K562 (cell line): ENCODE data around the gene BAMBI. TPM values are rescaled to one million over a fixed set of nuclear protein-coding genes. Genes with fewer than 3 reads are reported as not detected.
A peak's percentile ranks its signal among the peaks of the same experiment; 100 is the strongest.

Experiments
- ATAC-seq: fragments of 200-7000 bp; cut with Tn5 transposase; 3 replicates; pipeline ENCODE4 v1.9.1; 2020; ENCODE audit warnings: moderate library complexity
- BruUV-seq: library from RNA; stranded (reverse); fragments of 400-500 nt; replicated peaks from 2 replicates; lab custom pipeline; 2021; lab: Mats Ljungman, UMichigan
- CTCF ChIA-PET: fragments of 300-600 bp; formaldehyde crosslinking; extraction: SDS; loops from one replicate; lab custom pipeline; 2021; ENCODE audit warnings: low intra/inter-chr PET ratio; lab: Yijun Ruan, JAX
- POLR2A ChIA-PET: fragments of 300-600, 350-650 bp; sonication (Branson Sonifier 250); formaldehyde crosslinking; extraction: SDS; loops from one replicate; lab custom pipeline; 2021; ENCODE audit warnings: antibody characterized with exemption, inconsistent platforms; lab: Yijun Ruan, JAX
- DNase-seq, 4 experiments: peaks; one replicate each; pipeline versions ENCODE4 v3.0.0 to v3.0.0-alpha.2; 2011 to 2018; ENCODE audit warnings: low spot score in 3 of 4, mixed read lengths in 3 of 4; ENCODE audit errors: extremely low read depth in 1 of 4
- FAIRE-seq: peaks from 2 replicates; lab custom pipeline; 2011; peaks lifted over from hg19 to GRCh38; lab: Jason Lieb, UNC
- H2AFZ ChIP-seq: 2 replicates; pipeline ENCODE4 v1.6.0; 2011; ENCODE audit warnings: low read depth, low read length, control low read depth, inconsistent platforms
- H3K27ac ChIP-seq: fragments of 200-600 bp; 3 replicates; pipeline ENCODE4 v1.8.0; 2011; ENCODE audit warnings: low read depth, mild to moderate bottlenecking, control low read depth, inconsistent platforms, low read length, moderate library complexity, mixed read lengths; ENCODE audit errors: extremely low read depth
- H3K27me3 ChIP-seq, 2 experiments: fragments of 300-600 bp in 1 of 2; 2 replicates in 1 of 2; 3 replicates in 1 of 2; pipeline versions ENCODE4 v1.6.0 to v1.8.0; 2011; ENCODE audit warnings: inconsistent platforms in 2 of 2, low read length in 2 of 2, mild to moderate bottlenecking in 1 of 2, mixed read lengths in 1 of 2, moderate library complexity in 1 of 2; ENCODE audit not compliant: control insufficient read depth in 2 of 2, insufficient read depth in 2 of 2
- H3K36me3 ChIP-seq: fragments of 300-600 bp; 3 replicates; pipeline ENCODE4 v1.8.0; 2011; ENCODE audit warnings: mild to moderate bottlenecking, low read length, inconsistent platforms; ENCODE audit not compliant: control insufficient read depth, insufficient read depth
- H3K4me1 ChIP-seq, 2 experiments: fragments of 200-600 bp in 1 of 2; replicated peaks in 1 of 2; 2 replicates in 1 of 2; 3 replicates in 1 of 2; pipeline versions ENCODE4 v1.5.1 to v1.8.0; 2011; ENCODE audit warnings: inconsistent platforms in 2 of 2, low read length in 2 of 2, mild to moderate bottlenecking in 1 of 2, mixed read lengths in 1 of 2, moderate library complexity in 1 of 2; ENCODE audit not compliant: control insufficient read depth in 2 of 2, insufficient read depth in 2 of 2
- H3K4me2 ChIP-seq: 2 replicates; pipeline ENCODE4 v1.6.1; 2011; ENCODE audit warnings: low read length, control low read depth, inconsistent platforms, mixed read lengths; ENCODE audit not compliant: insufficient read depth
- H3K4me3 ChIP-seq: fragments of 200-600 bp; sonication (generic), shearing (Covaris generic); 2 replicates; pipeline ENCODE4 v1.5.1; 2016; ENCODE audit warnings: control low read depth, inconsistent platforms
- H3K79me2 ChIP-seq: fragments of 200-600 bp; 3 replicates; pipeline ENCODE4 v1.8.0; 2011; ENCODE audit warnings: low read length, inconsistent platforms; ENCODE audit not compliant: control insufficient read depth, insufficient read depth
- H3K9ac ChIP-seq, 2 experiments: 2 replicates each; pipeline versions ENCODE4 v1.6.0 to v1.6.1; 2011; ENCODE audit warnings: low read depth in 2 of 2, low read length in 2 of 2, control low read depth in 1 of 2, inconsistent platforms in 1 of 2, mild to moderate bottlenecking in 1 of 2, mixed read lengths in 1 of 2; ENCODE audit not compliant: insufficient read depth in 1 of 2
- H3K9me1 ChIP-seq: one replicate; pipeline ENCODE4 v1.6.0; 2011; ENCODE audit warnings: inconsistent platforms, mild to moderate bottlenecking, low read length, moderate library complexity; ENCODE audit not compliant: control insufficient read depth, insufficient read depth
- H3K9me3 ChIP-seq: replicated peaks from 2 replicates; pipeline ENCODE4 v1.5.1; 2011; ENCODE audit warnings: low read depth, low read length, inconsistent platforms; ENCODE audit not compliant: control insufficient read depth, insufficient read depth
- H4K20me1 ChIP-seq: replicated peaks from 2 replicates; pipeline ENCODE4 v1.6.1; 2011; ENCODE audit warnings: low read length, inconsistent platforms, mixed read lengths; ENCODE audit not compliant: control insufficient read depth, insufficient read depth
- BHLHE40 ChIP-seq: IDR thresholded peaks from 2 replicates; pipeline ENCODE4 v1.6.1; 2011; ENCODE audit warnings: low read length, improper control_type of control experiment
- ETS2 ChIP-seq: IDR thresholded peaks from 2 replicates; pipeline ENCODE4 v1.6.1; 2016; ENCODE audit warnings: borderline replicate concordance, missing genetic modification characterization, mild to moderate bottlenecking, moderate library complexity, missing compliant biosample characterization; ENCODE audit not compliant: poor library complexity, severe bottlenecking
- ETV5 ChIP-seq: sonication (generic); formaldehyde crosslinking; IDR thresholded peaks from 2 replicates; pipeline ENCODE4 v1.4.0; 2020; ENCODE audit warnings: low read depth, mild to moderate bottlenecking, missing genetic modification reagents
- GABPB2 ChIP-seq: fragments of 250-450 bp; sonication (Bioruptor Pico); conservative IDR thresholded peaks from 2 replicates; pipeline ENCODE4 v1.5.1; 2021; ENCODE audit warnings: mild to moderate bottlenecking
- NR4A1 ChIP-seq, 2 experiments: fragments of 250-450 bp in 1 of 2; fragments of 450-650 bp in 1 of 2; sonication (Bioruptor Pico) in 1 of 2; IDR thresholded peaks; 2 replicates each; pipeline versions ENCODE4 v1.4.0 to v1.6.1; 2016 to 2020; ENCODE audit warnings: mild to moderate bottlenecking in 2 of 2, missing compliant biosample characterization in 1 of 2, missing genetic modification characterization in 1 of 2, moderate library complexity in 1 of 2
- POLR2G ChIP-seq: fragments of 200-400 bp; formaldehyde crosslinking; IDR thresholded peaks from 2 replicates; pipeline ENCODE4 v1.6.1; 2017; ENCODE audit warnings: low read depth, mild to moderate bottlenecking, antibody characterized with exemption, low read length, moderate library complexity
- POU5F1 ChIP-seq: fragments of 150-350 bp; IDR thresholded peaks from 2 replicates; pipeline ENCODE4 v1.6.1; 2014; ENCODE audit warnings: borderline replicate concordance, low read length, low read depth, mild to moderate bottlenecking; ENCODE audit not compliant: partially characterized antibody
- RCOR1 ChIP-seq, 2 experiments: IDR thresholded peaks; 2 replicates each; pipeline ENCODE4 v1.6.1; 2012; ENCODE audit warnings: low read depth in 2 of 2, low read length in 2 of 2, borderline replicate concordance in 1 of 2, improper control_type of control experiment in 1 of 2
- SIN3A ChIP-seq, 2 experiments: fragments of 150-350 bp in 1 of 2; IDR thresholded peaks; 2 replicates each; pipeline ENCODE4 v1.6.1; 2011 to 2016; ENCODE audit warnings: borderline replicate concordance in 2 of 2, low read depth in 2 of 2, low read length in 2 of 2, mild to moderate bottlenecking in 2 of 2, moderate library complexity in 2 of 2; ENCODE audit not compliant: control insufficient read depth in 1 of 2
- ZNF239 ChIP-seq: fragments of 250-450 bp; sonication (Bioruptor Pico); IDR thresholded peaks from 2 replicates; pipeline ENCODE4 v1.4.0; 2020; ENCODE audit warnings: mild to moderate bottlenecking
- ZNF445 ChIP-seq: fragments of 250-450 bp; sonication (Bioruptor Pico); IDR thresholded peaks from 2 replicates; pipeline ENCODE4 v1.4.0; 2020; ENCODE audit warnings: low read depth, mild to moderate bottlenecking, moderate library complexity
- WGBS: fragments of 100-300 bp; shearing (Covaris generic); methylation state at CpG from one replicate; pipeline ENCODE4 v1.1.6; 2016; ENCODE audit warnings: low coverage, mixed read lengths; ENCODE audit not compliant: insufficient coverage; ENCODE audit errors: missing lambda C conversion rate; 5-methylcytosine and 5-hydroxymethylcytosine counted together
- in situ Hi-C: fragments of 300-500 bp; cut with MboI; formaldehyde crosslinking; loops from 4 replicates; pipeline ENCODE4 v1.15.0; 2018; ENCODE audit warnings: inconsistent platforms, mixed read lengths
- intact Hi-C: fragments of 100-400 bp; cut with micrococcal nuclease; formaldehyde crosslinking; loops from 2 replicates; pipeline ENCODE4 v1.14.2; 2022
- polyA plus RNA-seq, 8 experiments: library from polyadenylated mRNA; depleted of rRNA in 4 of 8; stranded (reverse) in 5 of 8; unstranded in 3 of 8; fragments of >200 nt; fragmentation: Nextera tagmentation in 2 of 8; fragmentation: Illumina TruSeq in 1 of 8; extraction: Ambion mirVana in 2 of 8; extraction: Trizol in 1 of 8; gene quantifications; 2 replicates each; pipeline versions ENCODE4 v1.2.1 to v1.2.3, GENCODE V29; 2011 to 2014; ENCODE audit warnings: inconsistent platforms in 1 of 8, missing spikeins in 1 of 8
- total RNA-seq, 7 experiments: library from RNA; depleted of rRNA in 6 of 7; stranded (reverse); fragments of >200 nt in 6 of 7; fragmentation: Illumina TruSeq in 2 of 7; extraction: Trizol in 2 of 7; gene quantifications; 2 replicates each; pipeline versions ENCODE4 v1.2.1 to v1.2.3, GENCODE V29; 2011 to 2021; ENCODE audit warnings: low replicate concordance in 1 of 7
- TF ChIP-seq, protein P1 (sequence below), 2 experiments: fragments of 450-650 bp in 1 of 2; sonication (generic) in 1 of 2; formaldehyde crosslinking; conservative IDR thresholded peaks; 2 replicates each; pipeline versions ENCODE4 v1.4.0 to v1.8.1; 2020 to 2022; ENCODE audit warnings: mild to moderate bottlenecking in 1 of 2, missing genetic modification reagents in 1 of 2
- TF ChIP-seq, protein P2 (sequence below): fragments of 250-450 bp; sonication (Bioruptor Pico); IDR thresholded peaks from 2 replicates; pipeline ENCODE4 v1.4.0; 2020; ENCODE audit warnings: borderline replicate concordance
- TF ChIP-seq, protein P3 (sequence below), 2 experiments: fragments of 450-650 bp in 1 of 2; sonication (generic) in 1 of 2; formaldehyde crosslinking in 1 of 2; IDR thresholded peaks in 1 of 2; conservative IDR thresholded peaks in 1 of 2; 2 replicates each; pipeline versions ENCODE4 v1.6.1 to v1.8.1; 2016 to 2023; ENCODE audit warnings: mild to moderate bottlenecking in 2 of 2, moderate library complexity in 2 of 2, inconsistent platforms in 1 of 2, missing genetic modification reagents in 1 of 2
- TF ChIP-seq, protein P4 (sequence below): sonication (generic); IDR thresholded peaks from 2 replicates; pipeline ENCODE4 v1.6.1; 2016

Gene BAMBI
- total and polyA plus RNA-seq, 9 of the 15 experiments (the other 6 are each of a cell fraction or from before 2014, with no cell fraction given) = 2.0 to 21.8 (median 13.5) TPM

DNA sequence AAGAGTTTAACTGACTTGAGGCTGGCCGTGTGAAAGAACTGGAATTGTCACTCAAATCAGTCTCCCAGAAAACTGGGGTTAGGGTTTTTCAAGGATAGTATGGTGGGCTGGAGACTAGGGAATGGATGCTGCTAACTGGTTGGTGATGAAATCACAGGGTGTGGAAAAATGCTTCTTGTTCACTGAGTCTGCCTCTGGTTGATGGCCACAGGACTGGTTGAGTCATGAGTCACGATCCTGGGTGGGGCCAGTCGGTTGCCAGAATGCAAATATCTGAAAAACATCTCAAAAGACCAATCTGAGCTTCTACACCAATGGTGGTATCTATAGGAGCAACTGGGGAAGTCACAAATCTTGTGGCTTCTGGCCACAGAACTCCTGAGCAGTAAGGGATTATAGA lies 16.3 kb upstream of the BAMBI start:
- no peaks in the 10 kb centered on the region for H3K4me1 ChIP-seq
- no peak overlapping the region for H3K9ac ChIP-seq
- ATAC-seq = peak; percentile 48
- no peaks in the 10 kb centered on the region for H3K9me1 ChIP-seq
- peak; percentile 76 for FAIRE-seq
- no peaks in the 10 kb centered on the region for H3K79me2 ChIP-seq
- intact Hi-C loops (loop anchor here (5.0 to 10.0 kb wide), 3 partner anchors 34 to 644 kb away; no protein-coding TSS in a partner anchor), in situ Hi-C loops (loop anchor here (10.0 to 25.0 kb wide), 2 partner anchors 476 to 644 kb away; no protein-coding TSS in a partner anchor)
- DNase-seq = peak in 1 of 4 experiments; percentile 26
- 2% methylated on average over 3 of the region's 3 CpGs for WGBS
- H4K20me1 ChIP-seq = no peaks in the 10 kb centered on the region; the same call in 1 of the 2 replicates
- no peak overlapping the region for H3K4me3 ChIP-seq
- no TSS peak for BruUV-seq
- no peak overlapping the region for H2AFZ ChIP-seq
- CTCF ChIA-PET = no interaction called here
- POLR2A ChIA-PET = no interaction called here
- H3K36me3 ChIP-seq = no peaks in the 10 kb centered on the region
- no peak overlapping the region for H3K4me2 ChIP-seq
- no peak overlapping the region for H3K27ac ChIP-seq
- H3K9me3 ChIP-seq = no peaks in the 10 kb centered on the region
- peaks cover 4 to 15% of the 10 kb centered on the region in 2 experiments; a peak in 4 of 5 replicates for H3K27me3 ChIP-seq
- TF ChIP-seq ETS2 (tag) (no peak), GABPB2 (CRISPR knock-in tag) (no peak), ZNF239 (CRISPR knock-in tag) (no peak), POU5F1 (no peak), BHLHE40 (0 out of 2 replicates have a peak, but pooled peaks have one; percentile 34), POLR2G (no peak), ZNF445 (CRISPR knock-in tag) (no peak), SIN3A (IDR thresholded peaks at IDR 0.05; ENCODE audit: borderline replicate concordance in 2 of 2, control insufficient read depth in 1 of 2, low read depth in 2 of 2, low read length in 2 of 2) (no peak), RCOR1 (IDR thresholded peaks at IDR 0.05; ENCODE audit: borderline replicate concordance in 1 of 2, low read depth in 2 of 2, low read length in 2 of 2) (peak in 1 of 2 experiments; percentile 38; a peak in 1 of 4 replicates), NR4A1 (CRISPR knock-in tag; IDR thresholded peaks at IDR 0.05) (no peak), NR4A1 (tag; IDR thresholded peaks at IDR 0.05) (no peak), ETV5 (CRISPR knock-in tag) (no peak)
- TF ChIP-seq, protein P1, sequence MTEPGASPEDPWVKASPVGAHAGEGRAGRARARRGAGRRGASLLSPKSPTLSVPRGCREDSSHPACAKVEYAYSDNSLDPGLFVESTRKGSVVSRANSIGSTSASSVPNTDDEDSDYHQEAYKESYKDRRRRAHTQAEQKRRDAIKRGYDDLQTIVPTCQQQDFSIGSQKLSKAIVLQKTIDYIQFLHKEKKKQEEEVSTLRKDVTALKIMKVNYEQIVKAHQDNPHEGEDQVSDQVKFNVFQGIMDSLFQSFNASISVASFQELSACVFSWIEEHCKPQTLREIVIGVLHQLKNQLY (CRISPR knock-in tag; conservative IDR thresholded peaks at IDR 0.05) = no peak
- TF ChIP-seq, protein P2, sequence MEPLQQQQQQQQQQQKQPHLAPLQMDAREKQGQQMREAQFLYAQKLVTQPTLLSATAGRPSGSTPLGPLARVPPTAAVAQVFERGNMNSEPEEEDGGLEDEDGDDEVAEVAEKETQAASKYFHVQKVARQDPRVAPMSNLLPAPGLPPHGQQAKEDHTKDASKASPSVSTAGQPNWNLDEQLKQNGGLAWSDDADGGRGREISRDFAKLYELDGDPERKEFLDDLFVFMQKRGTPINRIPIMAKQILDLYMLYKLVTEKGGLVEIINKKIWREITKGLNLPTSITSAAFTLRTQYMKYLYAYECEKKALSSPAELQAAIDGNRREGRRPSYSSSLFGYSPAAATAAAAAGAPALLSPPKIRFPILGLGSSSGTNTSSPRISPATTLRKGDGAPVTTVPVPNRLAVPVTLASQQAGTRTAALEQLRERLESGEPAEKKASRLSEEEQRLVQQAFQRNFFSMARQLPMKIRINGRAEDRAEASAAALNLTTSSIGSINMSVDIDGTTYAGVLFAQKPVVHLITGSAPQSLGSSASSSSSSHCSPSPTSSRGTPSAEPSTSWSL (CRISPR knock-in tag) = no peak
- TF ChIP-seq, protein P3, sequence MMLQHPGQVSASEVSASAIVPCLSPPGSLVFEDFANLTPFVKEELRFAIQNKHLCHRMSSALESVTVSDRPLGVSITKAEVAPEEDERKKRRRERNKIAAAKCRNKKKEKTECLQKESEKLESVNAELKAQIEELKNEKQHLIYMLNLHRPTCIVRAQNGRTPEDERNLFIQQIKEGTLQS (IDR thresholded peaks at IDR 0.05) = peak; percentile 77
- TF ChIP-seq, protein P3 (CRISPR knock-in tag; conservative IDR thresholded peaks at IDR 0.05) = no peak
- TF ChIP-seq, protein P4, sequence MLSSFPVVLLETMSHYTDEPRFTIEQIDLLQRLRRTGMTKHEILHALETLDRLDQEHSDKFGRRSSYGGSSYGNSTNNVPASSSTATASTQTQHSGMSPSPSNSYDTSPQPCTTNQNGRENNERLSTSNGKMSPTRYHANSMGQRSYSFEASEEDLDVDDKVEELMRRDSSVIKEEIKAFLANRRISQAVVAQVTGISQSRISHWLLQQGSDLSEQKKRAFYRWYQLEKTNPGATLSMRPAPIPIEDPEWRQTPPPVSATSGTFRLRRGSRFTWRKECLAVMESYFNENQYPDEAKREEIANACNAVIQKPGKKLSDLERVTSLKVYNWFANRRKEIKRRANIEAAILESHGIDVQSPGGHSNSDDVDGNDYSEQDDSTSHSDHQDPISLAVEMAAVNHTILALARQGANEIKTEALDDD = peak; percentile 70; the same call in 1 of the 2 replicates
